ENCODE results near the gene PSMD14.

- no peak for TF ChIP-seq CTCF (IDR thresholded peaks at IDR 0.05; ENCODE audit: poor library complexity)
- TF ChIP-seq EZH2phosphoT487 (IDR thresholded peaks at IDR 0.05; ENCODE audit: low read depth, severe bottlenecking, unreplicated experiment) = no peak
- TF ChIP-seq EZH2 (IDR thresholded peaks at IDR 0.05; ENCODE audit: borderline replicate concordance) = no peak
Observed at GRCh38 chr2:161344692-161345091, 36.5 kb downstream of the PSMD14 start.
